WTC11 (cell line): Measurements from ENCODE around the gene PPP1R1B.

Experiments used
- MLX ChIP-seq: sonication (generic); formaldehyde crosslinking; IDR thresholded peaks from 2 replicates; pipeline ENCODE4 v1.8.1; 2023; ENCODE audit warnings: mild to moderate bottlenecking, missing genetic modification reagents, moderate library complexity
- MYBL2 ChIP-seq: sonication (generic); formaldehyde crosslinking; IDR thresholded peaks from 2 replicates; pipeline ENCODE4 v1.8.1; 2023; ENCODE audit warnings: mild to moderate bottlenecking, moderate library complexity, missing genetic modification reagents
- NR1H2 ChIP-seq: sonication (generic); formaldehyde crosslinking; IDR thresholded peaks from 2 replicates; pipeline ENCODE4 v1.9.0; 2021; ENCODE audit warnings: mild to moderate bottlenecking, moderate library complexity, missing genetic modification reagents
- USF2 ChIP-seq: sonication (generic); formaldehyde crosslinking; IDR thresholded peaks from 2 replicates; pipeline ENCODE4 v1.8.1; 2023; ENCODE audit warnings: mild to moderate bottlenecking, missing genetic modification reagents, moderate library complexity
- TF ChIP-seq, protein P1 (sequence below): fragments of 200-600 bp; IDR thresholded peaks from 2 replicates; pipeline ENCODE4 v1.8.0; 2022; ENCODE audit warnings: antibody characterized with exemption
- TF ChIP-seq, protein P2 (sequence below): sonication (generic); formaldehyde crosslinking; IDR thresholded peaks from 2 replicates; pipeline ENCODE4 v1.8.0; 2023; ENCODE audit warnings: missing genetic modification reagents, mild to moderate bottlenecking, borderline replicate concordance

DNA sequence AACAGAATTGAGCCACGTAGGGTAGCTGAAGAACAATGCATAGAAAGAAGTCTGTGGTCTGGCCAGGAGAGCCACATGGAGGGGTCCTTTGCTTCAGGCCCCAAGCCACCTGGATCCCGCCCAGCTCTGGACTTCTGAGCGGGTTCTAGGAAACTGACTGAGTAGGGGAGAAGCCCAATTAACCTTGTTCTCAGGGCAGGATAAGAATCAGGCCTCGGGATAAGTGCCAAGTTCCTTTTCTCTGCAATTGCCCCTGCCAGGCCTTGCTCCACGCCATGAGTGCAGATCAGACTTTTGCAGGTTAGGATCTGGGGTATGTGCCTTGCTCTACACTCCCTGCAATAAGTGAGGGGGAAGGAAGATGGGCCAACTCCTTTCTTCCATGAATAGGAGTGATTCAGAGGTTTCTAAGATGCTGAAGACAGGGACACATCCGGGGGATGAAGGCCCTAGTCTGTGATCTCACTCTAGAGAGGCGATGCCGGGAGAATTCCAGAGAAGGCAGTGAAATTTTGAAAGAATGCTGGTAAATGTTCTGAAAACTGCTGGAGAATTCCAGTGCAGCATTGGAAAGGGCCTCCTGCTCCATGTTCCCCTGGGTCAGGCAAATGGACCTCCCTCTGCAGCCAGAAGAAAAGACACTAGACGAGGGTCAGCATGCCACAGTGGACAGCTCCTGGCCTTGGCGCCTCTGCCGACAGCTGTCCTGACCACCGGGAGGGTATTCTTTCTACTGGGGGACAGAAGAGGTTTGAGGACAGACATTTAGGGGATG is 24.8 kb upstream of the PPP1R1B start:
- TF ChIP-seq, protein P1, sequence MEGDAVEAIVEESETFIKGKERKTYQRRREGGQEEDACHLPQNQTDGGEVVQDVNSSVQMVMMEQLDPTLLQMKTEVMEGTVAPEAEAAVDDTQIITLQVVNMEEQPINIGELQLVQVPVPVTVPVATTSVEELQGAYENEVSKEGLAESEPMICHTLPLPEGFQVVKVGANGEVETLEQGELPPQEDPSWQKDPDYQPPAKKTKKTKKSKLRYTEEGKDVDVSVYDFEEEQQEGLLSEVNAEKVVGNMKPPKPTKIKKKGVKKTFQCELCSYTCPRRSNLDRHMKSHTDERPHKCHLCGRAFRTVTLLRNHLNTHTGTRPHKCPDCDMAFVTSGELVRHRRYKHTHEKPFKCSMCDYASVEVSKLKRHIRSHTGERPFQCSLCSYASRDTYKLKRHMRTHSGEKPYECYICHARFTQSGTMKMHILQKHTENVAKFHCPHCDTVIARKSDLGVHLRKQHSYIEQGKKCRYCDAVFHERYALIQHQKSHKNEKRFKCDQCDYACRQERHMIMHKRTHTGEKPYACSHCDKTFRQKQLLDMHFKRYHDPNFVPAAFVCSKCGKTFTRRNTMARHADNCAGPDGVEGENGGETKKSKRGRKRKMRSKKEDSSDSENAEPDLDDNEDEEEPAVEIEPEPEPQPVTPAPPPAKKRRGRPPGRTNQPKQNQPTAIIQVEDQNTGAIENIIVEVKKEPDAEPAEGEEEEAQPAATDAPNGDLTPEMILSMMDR, result no peak
- TF ChIP-seq USF2 (CRISPR knock-in tag), result no peak
- TF ChIP-seq MYBL2 (CRISPR knock-in tag), result no peak
- TF ChIP-seq, protein P2, sequence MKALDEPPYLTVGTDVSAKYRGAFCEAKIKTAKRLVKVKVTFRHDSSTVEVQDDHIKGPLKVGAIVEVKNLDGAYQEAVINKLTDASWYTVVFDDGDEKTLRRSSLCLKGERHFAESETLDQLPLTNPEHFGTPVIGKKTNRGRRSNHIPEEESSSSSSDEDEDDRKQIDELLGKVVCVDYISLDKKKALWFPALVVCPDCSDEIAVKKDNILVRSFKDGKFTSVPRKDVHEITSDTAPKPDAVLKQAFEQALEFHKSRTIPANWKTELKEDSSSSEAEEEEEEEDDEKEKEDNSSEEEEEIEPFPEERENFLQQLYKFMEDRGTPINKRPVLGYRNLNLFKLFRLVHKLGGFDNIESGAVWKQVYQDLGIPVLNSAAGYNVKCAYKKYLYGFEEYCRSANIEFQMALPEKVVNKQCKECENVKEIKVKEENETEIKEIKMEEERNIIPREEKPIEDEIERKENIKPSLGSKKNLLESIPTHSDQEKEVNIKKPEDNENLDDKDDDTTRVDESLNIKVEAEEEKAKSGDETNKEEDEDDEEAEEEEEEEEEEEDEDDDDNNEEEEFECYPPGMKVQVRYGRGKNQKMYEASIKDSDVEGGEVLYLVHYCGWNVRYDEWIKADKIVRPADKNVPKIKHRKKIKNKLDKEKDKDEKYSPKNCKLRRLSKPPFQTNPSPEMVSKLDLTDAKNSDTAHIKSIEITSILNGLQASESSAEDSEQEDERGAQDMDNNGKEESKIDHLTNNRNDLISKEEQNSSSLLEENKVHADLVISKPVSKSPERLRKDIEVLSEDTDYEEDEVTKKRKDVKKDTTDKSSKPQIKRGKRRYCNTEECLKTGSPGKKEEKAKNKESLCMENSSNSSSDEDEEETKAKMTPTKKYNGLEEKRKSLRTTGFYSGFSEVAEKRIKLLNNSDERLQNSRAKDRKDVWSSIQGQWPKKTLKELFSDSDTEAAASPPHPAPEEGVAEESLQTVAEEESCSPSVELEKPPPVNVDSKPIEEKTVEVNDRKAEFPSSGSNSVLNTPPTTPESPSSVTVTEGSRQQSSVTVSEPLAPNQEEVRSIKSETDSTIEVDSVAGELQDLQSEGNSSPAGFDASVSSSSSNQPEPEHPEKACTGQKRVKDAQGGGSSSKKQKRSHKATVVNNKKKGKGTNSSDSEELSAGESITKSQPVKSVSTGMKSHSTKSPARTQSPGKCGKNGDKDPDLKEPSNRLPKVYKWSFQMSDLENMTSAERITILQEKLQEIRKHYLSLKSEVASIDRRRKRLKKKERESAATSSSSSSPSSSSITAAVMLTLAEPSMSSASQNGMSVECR (CRISPR knock-in tag), result no peak
- TF ChIP-seq MLX (CRISPR knock-in tag), result no peak
- TF ChIP-seq NR1H2, result no peak
